ENCODE data around the gene WSCD2. TPM values are rescaled to one million over a fixed set of nuclear protein-coding genes. Genes with fewer than 3 reads are reported as not detected.

Gene WSCD2
- total RNA-seq (not detected in 2 replicates), polyA plus RNA-seq (not detected in 2 replicates), polyA minus RNA-seq (not detected in 2 replicates), Bru-seq, nascent RNA (not detected), BruChase-seq, experiment 1, labeled RNA remaining after a 6-hour chase (not detected), BruChase-seq, experiment 2, labeled RNA remaining after a 2-hour chase (not detected)
- polyA plus RNA-seq (2011; cell fraction: cytosol; rRNA removed), result not detected in 2 replicates
- polyA plus RNA-seq (2011; cell fraction: nucleus; rRNA removed), result not detected in 2 replicates
- not detected in 2 replicates for polyA plus RNA-seq (2012)
- not detected for polyA minus RNA-seq (2011; cell fraction: cytosol; rRNA and poly(A)+ RNA removed)
- polyA minus RNA-seq (2011; cell fraction: nucleus; rRNA and poly(A)+ RNA removed), result not detected in 2 replicates
- long read RNA-seq, result 0 reads

DNA sequence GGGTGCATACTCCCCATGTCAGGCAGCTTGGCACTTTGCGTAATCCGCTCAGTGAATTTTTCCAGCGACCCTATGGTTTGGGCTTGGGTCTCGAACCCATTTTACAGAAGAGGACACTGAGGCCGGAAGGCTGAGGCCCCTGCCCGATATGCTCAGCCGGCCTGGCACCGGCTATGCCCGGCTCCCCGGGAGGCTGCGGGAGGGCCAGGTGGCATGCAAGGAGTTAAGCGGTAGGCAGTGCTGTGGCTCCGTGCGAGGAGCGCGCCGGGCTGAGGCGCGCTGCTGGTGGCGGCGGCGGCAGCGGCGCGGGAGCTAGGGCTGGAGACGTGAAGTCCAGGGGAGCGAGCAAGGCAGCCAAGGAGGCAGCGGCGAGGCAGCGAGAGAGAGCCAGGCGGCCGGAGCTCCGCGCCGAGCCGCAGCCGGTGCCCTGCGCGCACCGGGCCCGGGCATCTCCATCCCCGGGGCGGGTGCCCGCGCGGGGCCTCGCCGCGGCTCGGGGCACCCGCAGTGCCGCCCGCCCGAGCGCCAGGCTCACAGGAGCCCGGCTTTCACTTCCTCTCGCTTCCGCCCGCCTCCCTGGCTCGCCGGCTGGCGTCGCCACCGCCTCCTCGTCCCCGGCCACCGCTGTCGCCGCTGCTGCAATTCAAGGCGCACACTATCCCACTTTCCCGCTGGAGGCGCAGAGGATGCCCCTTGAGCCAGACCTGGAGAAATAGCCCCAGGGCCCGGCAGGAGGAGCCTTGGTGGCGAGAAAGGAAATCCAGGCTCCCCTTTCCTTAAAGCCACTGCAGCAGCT, at the start of gene WSCD2:
Gene WSCD2 (plus strand): TSS at position 272 of the 796 bp plus-strand sequence. CDS start 66,545 bp downstream, outside the sequence.
- dilution Hi-C loops (cut with MboI; ENCODE audit: extremely low pct_ligation_motif_present, low sequenced_read_pairs), result no loop called here
- no peak within 1 kb of the TSS for H3K9ac ChIP-seq (replicated peaks; ENCODE audit: extremely low read depth, insufficient read depth, low read length)
- H2AFZ ChIP-seq (ENCODE audit: low read depth, low read length), result no peak within 1 kb of the TSS
- DNase-seq (ENCODE audit: low read depth, low spot score) (no peak), FAIRE-seq (no peak)
- H4K20me1 ChIP-seq (replicated peaks; ENCODE audit: control insufficient read depth, extremely low read depth, insufficient read depth, low read length), result no peaks in the 10 kb centered on the region
- TF ChIP-seq, protein P1, sequence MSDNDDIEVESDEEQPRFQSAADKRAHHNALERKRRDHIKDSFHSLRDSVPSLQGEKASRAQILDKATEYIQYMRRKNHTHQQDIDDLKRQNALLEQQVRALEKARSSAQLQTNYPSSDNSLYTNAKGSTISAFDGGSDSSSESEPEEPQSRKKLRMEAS (IDR thresholded peaks at IDR 0.05; ENCODE audit: insufficient read depth, insufficient read length), result no peak
- no peak for TF ChIP-seq GATA2 (IDR thresholded peaks at IDR 0.05; ENCODE audit: insufficient read depth, insufficient read length, low read depth, low read length)
- H3K4me2 ChIP-seq (ENCODE audit: insufficient read depth, low read length), result no peak within 1 kb of the TSS
- no peaks in the 10 kb centered on the region for H3K79me2 ChIP-seq (ENCODE audit: control insufficient read depth, insufficient read depth, low read length)
- H3K4me1 ChIP-seq (ENCODE audit: control insufficient read depth, extremely low read depth, insufficient read depth, low read length), result no peaks in the 10 kb centered on the region
- no peaks in the 10 kb centered on the region for H3K9me3 ChIP-seq (replicated peaks; ENCODE audit: control insufficient read depth, insufficient read depth, low read length)
- no peak within 1 kb of the TSS for H3K4me3 ChIP-seq (replicated peaks in 1 of 3; ENCODE audit: insufficient read depth in 1 of 3, low read depth in 1 of 3, low read length in 3 of 3)
- intact Hi-C loops (cut with micrococcal nuclease), result no loop called here
- peaks cover 5 to 12% of the 10 kb centered on the region in 2 experiments for H3K27me3 ChIP-seq (ENCODE audit: control insufficient read depth in 2 of 2, insufficient read depth in 2 of 2, low read length in 2 of 2)
- no TSS peak for BruUV-seq (replicated peaks)
- H3K36me3 ChIP-seq (ENCODE audit: control insufficient read depth in 2 of 2, extremely low read depth in 1 of 2, insufficient read depth in 2 of 2, low read length in 2 of 2), result no peaks in the 10 kb centered on the region
- H3K9me1 ChIP-seq (replicated peaks; ENCODE audit: control insufficient read depth, extremely low read depth, insufficient read depth, low read length), result no peaks in the 10 kb centered on the region
- H3K27ac ChIP-seq (ENCODE audit: insufficient read depth, low read depth, low read length), result no peak within 1 kb of the TSS
- CTCF ChIA-PET, result interaction anchor here (1.7 kb wide), 1 partner anchor 328 kb away, joined by 5 read pairs; no protein-coding TSS in a partner anchor
- POLR2A ChIA-PET, result no interaction called here

DNA sequence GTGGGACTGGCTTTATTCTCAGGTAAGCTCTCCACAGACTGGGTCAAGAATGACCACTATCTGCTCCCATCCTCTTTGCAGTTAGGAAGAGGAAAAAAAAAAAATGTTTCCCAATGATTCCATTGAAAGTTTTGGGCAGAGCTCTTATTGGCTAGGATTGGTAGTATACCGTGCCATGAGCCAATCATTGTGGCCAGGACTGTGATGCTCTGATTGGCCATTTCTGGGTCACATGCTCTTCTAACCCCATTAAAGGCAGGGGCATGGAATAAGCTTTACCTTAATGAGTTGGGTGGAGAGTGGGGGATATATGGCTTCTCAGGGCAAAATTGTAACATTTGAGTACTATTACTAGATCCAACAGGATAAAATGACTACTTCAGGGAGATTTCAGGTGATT, 49.4 kb upstream of the WSCD2 start:
- DNase-seq (ENCODE audit: low read depth, low spot score), result no peak
- CTCF ChIA-PET, result no interaction called here
- H3K9ac ChIP-seq (replicated peaks; ENCODE audit: extremely low read depth, insufficient read depth, low read length), result no peak overlapping the region
- FAIRE-seq, result no peak
- no peak overlapping the region for H3K27ac ChIP-seq (ENCODE audit: insufficient read depth, low read depth, low read length)
- H3K9me1 ChIP-seq (replicated peaks; ENCODE audit: control insufficient read depth, extremely low read depth, insufficient read depth, low read length), result no peaks in the 10 kb centered on the region
- dilution Hi-C loops (cut with MboI; ENCODE audit: extremely low pct_ligation_motif_present, low sequenced_read_pairs) (no loop called here), intact Hi-C loops (cut with micrococcal nuclease) (no loop called here)
- no peak overlapping the region for H3K4me2 ChIP-seq (ENCODE audit: insufficient read depth, low read length)
- H3K9me3 ChIP-seq (replicated peaks; ENCODE audit: control insufficient read depth, insufficient read depth, low read length), result no peaks in the 10 kb centered on the region
- H3K79me2 ChIP-seq (ENCODE audit: control insufficient read depth, insufficient read depth, low read length), result no peaks in the 10 kb centered on the region
- no peak overlapping the region for H3K4me3 ChIP-seq (replicated peaks in 1 of 3; ENCODE audit: insufficient read depth in 1 of 3, low read depth in 1 of 3, low read length in 3 of 3)
- TF ChIP-seq MYC (IDR thresholded peaks at IDR 0.05; ENCODE audit: low read depth, low read length) (no peak), POLR2A (IDR thresholded peaks at IDR 0.05; ENCODE audit: low read depth, low read length) (no peak)
- no peaks in the 10 kb centered on the region for H3K27me3 ChIP-seq (ENCODE audit: control insufficient read depth in 2 of 2, insufficient read depth in 2 of 2, low read length in 2 of 2)
- H3K4me1 ChIP-seq (ENCODE audit: control insufficient read depth, extremely low read depth, insufficient read depth, low read length), result no peaks in the 10 kb centered on the region
- H4K20me1 ChIP-seq (replicated peaks; ENCODE audit: control insufficient read depth, extremely low read depth, insufficient read depth, low read length), result no peaks in the 10 kb centered on the region
- H2AFZ ChIP-seq (ENCODE audit: low read depth, low read length), result no peak overlapping the region
- H3K36me3 ChIP-seq (ENCODE audit: control insufficient read depth in 2 of 2, extremely low read depth in 1 of 2, insufficient read depth in 2 of 2, low read length in 2 of 2), result no peaks in the 10 kb centered on the region
- POLR2A ChIA-PET, result no interaction called here
- no TSS peak for BruUV-seq (replicated peaks)
